ENCODE results near the gene SCUBE2.
"Not testable (repeated sequence)": the region's sequence is repeated elsewhere in the genome, so short reads cannot be mapped to it uniquely, and the experiment has no call there.

Gene SCUBE2

DNA sequence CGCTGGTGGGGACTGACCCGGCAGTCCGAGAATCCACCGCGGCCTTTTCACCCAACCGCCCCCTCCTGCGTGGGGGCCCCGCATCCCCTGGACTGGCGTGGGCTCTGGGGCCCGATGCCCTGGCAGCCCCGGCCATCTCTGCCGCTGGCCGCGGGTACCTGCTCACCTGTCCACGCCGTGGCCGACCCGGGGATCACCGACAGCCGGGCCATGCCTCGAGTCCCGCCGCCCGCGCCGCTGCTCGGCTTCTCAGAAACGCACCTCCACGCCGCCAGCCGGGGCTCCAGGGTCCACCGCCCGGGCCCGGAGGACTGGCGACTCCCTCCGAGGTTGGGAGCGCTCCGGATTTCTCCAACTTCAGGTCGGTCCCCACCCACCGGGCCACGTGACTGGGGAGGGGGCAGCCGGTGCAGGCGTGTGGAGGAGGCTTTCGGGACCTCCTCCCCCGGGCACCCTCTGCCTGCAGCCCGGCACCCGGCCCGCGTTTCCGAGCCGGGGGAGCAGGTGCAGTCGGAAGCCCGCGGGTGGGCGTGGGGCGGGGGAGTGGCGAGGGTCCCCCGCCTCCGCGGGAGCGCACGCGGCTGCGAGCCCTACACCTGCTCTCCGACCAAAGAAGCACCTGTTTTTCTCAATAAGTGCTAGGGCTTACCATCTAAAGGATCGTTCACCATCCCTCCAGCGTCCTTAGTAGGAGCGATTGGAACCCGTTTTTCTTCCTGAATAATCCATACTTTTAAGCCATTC lies 87.0 kb downstream of the SCUBE2 start:
- DNase-seq, result no peak

DNA sequence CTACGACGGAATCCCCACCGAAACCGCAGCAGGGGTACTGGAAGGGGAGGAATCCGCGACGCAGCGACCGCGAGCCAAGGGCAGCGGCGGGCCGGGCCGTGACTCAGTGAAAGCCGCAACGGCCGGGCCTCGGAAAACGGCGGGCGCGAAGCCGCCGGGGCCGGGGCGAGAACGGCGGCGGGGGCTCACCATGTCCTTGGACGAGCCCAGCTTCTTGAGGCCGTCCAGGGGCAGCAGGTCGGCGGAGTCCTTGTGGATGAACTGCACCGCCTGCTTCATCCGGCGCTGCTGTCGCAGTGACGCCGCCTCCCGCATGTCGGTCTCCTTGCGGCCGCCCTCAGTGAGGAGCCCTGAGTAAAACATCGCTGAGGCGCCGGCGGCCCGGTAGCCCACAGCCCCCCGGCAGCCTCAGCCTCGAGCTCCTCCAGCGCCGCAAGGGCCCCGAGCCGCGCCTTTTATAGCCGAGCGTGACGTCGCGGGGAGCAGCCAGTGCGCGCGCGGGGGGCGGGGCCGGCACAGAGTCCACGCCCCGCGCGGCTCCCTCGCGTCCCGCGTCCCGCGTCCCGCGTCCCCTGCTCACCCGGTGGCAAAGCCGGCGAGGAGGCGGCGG lies 87.7 kb downstream of the SCUBE2 start, which contains the start of gene NRIP3:
NRIP3 (minus strand) TSS at position 429 of the 610 bp plus-strand sequence; CDS start at position 363, 66 bp downstream.
- peak; percentile 80 for DNase-seq

DNA sequence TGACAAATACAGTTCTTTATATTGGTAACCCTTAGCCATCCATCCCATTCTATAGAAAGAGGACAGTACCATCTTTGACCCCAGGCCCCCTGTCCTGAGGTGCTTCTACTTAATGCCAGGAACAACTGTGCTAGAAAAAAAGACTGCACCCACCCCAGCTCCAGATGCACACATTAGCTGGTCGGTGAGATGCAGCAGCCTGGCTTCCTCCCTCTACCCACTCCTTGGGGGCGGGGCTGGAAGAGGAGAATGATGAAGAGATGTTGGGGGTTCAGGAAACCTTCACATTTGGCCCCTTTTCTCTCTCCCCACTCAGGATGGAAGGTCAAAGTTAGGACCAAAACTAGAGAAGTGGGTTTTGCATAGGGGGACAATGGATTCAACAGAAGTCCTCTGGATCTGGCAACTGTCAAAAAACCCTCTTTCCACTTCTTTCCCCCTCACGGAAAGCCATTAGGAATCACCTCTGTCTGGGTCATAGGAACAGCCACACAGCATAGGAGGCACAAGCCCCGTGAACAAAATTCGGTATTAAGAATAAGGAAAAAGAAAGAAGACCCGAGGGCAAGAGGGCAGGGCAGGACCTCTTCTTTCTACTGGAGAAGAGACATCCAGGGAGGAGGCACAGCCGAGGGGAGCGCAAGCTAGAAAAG lies 88.4 kb downstream of the SCUBE2 start:
- DNase-seq, result peak; percentile 27

DNA sequence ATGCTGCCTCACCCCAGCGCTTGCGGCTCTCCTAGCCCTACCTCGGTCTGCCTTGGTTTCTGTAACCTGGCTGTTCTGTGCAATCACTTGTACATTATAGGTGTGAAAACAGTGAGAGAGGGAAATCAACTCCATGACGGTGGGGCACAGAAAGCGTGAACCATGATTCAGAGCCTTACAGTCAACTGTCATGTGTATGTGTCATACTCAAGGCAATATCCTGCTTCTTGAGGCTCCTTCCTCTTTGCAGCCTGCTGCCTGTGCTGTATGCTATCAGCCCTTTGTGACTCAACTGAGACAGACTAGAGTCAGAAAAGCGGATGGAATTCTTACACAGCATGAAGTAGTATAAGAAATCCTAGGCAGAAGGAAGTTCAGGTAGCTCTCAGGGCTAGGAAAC lies 89.7 kb downstream of the SCUBE2 start:
- DNase-seq, result peak; percentile 81

DNA sequence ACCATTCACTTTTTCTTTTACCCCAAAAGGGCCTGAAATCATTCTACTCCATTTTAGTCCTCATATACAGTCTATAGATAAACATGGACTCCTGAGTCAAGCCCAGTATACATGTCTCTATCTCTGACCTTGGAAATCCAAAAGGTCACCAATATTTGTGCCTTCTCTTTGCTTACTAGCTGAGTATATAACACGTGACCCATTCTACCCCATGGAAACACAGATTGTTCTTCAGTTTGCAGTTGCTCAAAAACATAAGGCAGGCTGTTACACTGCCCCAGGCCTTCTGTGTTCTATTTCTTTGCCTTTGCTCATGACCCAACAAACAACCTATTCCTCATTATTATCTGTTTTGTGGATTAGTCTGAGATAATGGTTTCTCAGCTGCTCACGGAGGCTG lies 93.4 kb downstream of the SCUBE2 start:
- no peak for DNase-seq

DNA sequence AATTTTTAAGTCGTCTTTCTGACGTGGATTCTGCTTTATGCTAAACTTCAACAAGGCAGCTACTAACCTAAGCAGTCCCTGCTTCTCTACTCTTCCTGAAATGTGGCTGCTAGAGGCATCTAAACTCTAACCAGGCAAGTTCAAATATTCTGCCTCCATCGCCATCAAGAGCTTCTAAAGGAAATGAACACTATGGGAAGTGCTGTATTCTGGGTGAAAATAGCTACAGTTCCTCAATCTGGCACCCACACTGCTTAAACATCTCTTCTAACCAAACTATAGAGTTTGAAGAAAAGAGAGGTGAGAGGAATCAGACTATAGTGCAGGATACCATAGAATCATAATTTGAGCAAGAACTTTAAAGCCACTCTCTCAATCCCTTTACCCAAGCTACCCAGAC lies 93.9 kb downstream of the SCUBE2 start:
- DNase-seq, result no peak

DNA sequence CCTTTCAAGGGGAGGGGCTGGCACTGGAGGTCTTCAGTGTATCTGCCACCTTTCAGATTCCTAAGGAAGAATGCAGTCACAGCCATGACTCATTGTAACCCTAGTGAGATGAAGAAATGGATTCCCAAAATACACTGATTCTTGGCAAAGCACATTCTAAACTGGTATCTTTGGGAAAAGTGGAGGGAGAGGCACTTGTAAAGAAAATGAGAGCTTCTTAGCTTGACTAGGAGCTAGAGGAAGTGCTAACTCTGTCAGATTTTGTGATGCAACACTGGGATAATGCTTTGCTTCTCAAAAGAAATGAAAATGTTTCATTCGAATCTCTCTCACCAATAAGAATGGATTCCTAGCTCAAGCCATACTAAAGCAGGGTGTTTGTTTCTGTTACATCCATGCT lies 101.9 kb downstream of the SCUBE2 start:
- no peak for DNase-seq

DNA sequence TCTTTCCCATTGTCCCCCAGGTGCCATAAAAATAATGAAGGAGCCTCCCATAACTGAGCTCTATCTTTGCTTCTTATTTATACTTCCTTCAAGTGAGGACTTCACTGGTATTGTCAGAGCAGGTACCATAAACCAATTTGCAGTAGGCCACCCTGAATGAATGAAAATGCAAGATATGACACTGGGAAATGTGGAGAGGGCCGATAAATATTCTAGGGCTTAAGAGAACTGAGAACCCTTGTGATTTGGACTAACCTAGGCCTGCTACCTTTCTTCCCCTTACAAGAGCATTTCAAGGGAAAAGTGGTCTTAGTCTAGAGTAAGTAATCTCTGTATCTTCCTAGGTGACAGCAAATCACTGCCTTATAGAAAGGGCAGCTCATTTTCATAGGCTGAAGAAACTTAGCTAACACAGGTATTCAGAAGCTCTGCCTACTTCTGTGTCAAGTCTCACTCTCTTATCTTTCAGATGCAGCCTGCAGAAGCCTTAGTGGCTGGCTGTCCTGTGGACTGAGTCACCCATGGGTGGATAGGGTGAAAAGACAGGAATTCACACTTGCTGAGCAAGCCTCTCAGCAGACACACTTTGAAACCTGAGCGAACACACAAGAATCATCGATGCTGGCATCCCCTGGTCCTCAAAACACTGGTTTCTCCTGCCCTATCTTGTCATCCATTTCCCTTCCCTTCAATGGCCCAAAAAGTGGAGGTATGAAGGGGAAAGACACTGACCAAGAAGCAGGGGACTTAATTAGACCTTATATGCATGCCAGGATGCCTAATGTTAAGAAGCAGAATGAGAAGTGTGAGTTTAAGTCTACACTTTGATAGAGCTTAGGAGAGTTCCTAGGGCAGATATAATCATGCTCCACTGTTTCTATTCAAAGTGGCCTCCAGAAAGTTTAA lies 102.8 kb downstream of the SCUBE2 start:
- DNase-seq, result peak; percentile 80

DNA sequence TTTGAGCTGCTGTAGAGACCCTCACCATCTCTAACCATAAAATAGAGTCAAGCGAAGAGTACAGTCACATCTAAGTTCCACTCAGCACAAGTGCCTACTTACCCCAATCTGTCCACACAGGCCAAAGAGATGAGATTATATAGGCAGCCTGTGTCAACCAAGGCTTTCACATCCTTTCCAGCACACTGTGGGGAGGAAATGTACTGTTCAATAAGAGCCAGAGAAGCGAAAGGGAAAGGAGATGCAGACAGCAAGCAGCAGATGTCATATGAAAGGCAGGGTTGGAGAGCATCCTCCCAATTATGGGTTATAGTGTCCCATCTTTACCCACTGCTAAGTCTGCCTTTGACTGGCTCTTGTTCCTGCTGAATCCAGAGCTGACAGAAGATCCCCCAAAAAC lies 104.0 kb downstream of the SCUBE2 start:
- DNase-seq, result no peak

DNA sequence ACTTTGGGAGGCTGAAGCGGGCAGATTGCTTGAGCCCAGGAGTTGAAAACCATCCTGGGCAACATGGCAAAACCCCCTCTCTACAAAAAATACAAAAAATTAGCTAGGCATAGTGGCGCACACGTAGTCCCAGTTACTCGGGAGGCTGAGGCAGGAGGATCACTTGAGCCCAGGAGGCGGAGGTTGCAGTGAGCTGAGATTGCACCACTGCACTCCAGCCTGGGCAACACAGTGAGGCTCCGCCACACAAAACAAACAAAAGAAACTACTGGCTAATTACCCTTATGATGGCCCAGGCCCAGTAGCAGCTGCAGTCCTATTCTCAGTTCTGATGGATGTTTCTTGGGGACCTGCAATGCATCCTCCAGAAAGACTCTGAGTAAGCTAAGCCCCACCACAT lies 104.6 kb downstream of the SCUBE2 start:
- DNase-seq, result not testable (repeated sequence)

DNA sequence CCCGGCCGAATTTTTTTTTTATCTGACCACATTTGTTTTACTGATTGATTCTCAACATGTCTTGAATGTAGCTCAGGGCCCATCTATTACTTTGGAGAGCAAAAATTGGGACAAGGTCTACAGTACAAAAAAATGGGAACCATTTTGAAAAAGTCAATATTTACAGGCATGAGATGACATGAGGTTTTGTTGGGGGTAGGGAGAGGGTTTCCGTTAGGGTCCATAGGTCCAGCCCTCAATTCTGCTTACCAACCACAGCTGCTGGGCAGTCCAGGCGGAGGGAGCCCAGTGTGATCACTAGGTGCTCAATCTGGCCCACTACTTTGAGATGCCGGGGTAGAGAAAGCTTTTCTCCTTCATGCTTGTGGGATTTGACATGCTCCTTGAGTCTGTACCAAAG lies 105.9 kb downstream of the SCUBE2 start:
- DNase-seq, result no peak

DNA sequence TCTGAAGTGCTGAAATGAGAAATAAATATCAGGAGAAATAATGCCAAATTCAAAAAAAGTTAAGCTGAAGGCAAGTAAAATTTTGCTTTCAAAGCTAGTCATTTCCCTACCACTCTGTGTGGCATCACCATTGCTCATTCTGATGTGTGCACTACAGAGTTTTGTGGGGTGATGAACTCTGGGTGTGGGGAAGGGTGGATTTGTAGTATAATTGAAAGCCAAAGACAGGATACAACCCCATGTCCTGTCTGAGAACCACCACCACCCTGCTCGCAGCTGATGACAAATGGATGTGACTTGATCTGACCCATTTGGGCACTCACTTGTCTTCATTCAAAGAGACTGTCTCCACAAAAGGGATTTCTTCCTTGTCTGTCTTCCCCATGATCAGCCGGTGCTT lies 107.8 kb downstream of the SCUBE2 start:
- no peak for DNase-seq

DNA sequence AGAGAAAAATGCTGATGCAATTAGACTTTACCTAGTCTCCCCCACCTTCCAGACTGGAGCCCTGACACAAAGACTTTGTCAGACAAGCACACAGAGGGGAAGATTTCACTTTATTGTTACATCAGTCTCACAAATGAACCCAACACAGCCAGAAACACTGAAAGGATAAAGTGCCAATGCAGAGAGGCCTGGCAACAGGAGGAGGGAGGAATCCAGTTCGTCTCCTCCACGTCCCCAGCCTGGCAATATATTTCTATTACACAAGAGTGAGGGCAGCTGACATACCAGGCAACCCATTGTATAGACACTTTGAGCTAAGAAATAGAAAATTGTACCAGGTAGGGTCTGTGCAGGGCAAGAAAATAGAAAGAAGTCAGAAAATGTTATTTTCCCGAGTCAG lies 110.9 kb downstream of the SCUBE2 start:
- no peak for DNase-seq

DNA sequence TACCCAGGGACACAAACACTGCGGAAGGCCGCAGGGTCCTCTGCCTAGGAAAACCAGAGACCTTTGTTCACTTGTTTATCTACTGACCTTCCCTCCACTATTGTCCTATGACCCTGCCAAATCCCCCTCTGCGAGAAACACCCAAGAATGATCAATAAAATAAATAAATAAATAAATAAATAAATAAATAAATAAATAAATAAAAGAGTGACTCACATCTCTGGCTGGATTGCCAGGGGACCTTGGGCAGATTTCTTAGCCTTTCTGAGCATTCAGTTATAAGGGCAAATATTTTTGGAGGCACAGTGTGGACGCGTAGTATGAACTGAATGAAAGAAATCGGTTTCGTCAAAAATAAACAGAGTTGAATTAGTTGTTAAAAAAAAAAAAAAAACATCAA lies 112.0 kb downstream of the SCUBE2 start:
- not testable (repeated sequence) for DNase-seq

DNA sequence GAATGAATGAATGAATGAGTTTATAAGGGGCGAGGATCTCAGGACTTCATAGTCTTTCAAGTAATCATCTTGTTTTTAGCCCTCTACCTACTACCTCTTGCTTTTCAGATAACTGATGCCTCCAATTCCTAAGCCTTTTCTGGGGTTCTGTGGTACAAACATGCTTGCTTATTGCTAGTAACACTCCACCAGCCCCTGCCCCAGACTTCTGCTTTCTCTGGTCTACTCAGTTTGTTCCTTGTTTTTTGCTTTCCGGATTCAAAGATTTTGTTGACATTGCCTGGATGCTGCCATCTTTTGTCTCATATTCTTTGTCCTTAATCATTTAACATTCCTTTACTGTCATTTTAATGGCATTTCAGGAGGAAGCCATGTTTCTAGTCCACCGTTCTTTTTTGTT lies 118.3 kb downstream of the SCUBE2 start:
- DNase-seq, result peak; percentile 8

DNA sequence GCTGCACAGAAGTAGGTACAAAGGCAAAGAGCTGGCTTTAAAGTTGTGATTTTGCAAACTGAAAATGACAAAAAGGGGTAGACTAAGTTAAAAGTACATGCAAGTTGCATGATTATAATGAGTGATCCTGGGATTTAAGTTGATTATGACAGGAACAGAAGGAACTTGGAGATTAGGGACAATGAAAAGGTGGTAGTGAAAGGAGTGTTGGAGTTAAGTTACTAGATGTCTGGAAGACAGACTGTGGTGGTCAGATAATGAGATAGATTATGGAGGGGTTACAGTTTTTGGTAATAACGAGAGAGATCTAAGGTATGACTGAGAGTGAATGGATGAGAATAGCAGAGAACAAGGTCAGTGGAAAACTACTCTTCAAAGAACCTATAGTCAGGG lies 119.5 kb downstream of the SCUBE2 start:
- peak; percentile 22 for DNase-seq

DNA sequence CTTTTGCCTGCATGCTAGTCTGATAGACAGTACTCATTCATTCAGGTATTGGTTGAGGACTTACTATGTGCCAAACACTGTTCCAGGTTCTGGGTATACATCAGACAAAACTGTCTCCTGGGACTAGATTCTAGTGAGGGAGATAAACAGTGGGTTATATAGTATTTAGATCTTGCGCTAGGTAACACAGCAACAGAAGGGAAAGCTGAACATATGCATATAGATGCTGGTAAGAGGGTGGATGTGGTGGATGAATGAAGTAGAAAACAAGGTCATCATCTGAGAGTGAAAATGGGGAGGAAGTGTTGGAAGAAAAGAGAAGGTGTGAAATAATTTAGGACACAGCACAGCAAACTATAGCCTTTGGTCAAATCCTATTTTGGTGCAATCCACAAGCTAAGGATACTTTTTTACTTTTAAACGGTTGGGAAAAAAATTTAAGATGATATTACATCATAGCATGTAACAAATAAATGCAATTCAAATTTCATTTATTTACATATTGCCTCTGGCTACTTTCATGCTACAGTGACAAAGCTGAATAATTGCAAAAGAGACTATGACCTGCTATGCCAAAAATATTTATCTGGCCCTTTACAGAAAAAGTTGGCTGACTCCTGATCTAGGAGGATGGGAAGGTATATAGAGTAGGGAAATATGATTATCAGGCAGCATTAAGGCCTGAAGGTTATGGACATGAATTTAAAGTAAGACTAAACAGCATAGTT lies 120.0 kb downstream of the SCUBE2 start:
- DNase-seq, result no peak

Data from hematopoietic multipotent progenitor cell treated with erythropoietin and hydrocortisone succinate and interleukin-3 and kit ligand, for 4 days (in vitro differentiated cells).